Measurements from ENCODE around the gene PFN3. TPM values are rescaled to one million over a fixed set of nuclear protein-coding genes. Genes with fewer than 3 reads are reported as not detected.
A peak's percentile ranks its signal among the peaks of the same experiment; 100 is the strongest.

Gene PFN3
- total and polyA plus RNA-seq, 10 donors, result not detected

DNA sequence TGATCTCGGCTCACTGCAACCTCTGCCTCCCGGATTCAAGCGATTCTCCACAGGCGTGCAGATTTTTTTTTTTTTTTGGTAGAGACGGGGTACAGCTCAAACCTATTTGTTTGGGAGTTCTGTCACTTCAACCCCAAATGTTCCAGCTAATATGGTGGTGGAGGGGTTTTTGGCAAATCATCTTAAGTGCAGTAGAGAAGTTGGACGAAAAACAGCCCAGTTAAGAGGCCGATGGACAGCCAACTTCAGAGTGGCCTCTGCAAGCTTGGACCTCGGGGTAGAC is 45.4 kb upstream of the PFN3 start:
- peak overlapping the region in 7 of 8 donors; percentile 42 to 83 (median 58) for H3K4me3 ChIP-seq
- peaks cover 15 to 88% (median 51%) of the 10 kb centered on the region in 6 donors for H3K4me1 ChIP-seq
- peaks cover 0 to 34% (median 24%) of the 10 kb centered on the region in 6 donors for H3K36me3 ChIP-seq
- intact Hi-C loops (cut with DNase I; ENCODE audit: low total_unique reads), result no loop called here
- peak overlapping the region; percentile 14 to 88 (median 78) for H3K27ac ChIP-seq
- H3K9me3 ChIP-seq, result no peaks in the 10 kb centered on the region
- H3K27me3 ChIP-seq (replicated peaks in 1 of 7), result peaks cover 0 to 31% (median 0%) of the 10 kb centered on the region in 7 donors
- 6 to 9% (median 8%) methylated on average over 8 of the region's 8 CpGs for WGBS, 5 donors
- DNase-seq, result no peak
- TF ChIP-seq, protein P1, sequence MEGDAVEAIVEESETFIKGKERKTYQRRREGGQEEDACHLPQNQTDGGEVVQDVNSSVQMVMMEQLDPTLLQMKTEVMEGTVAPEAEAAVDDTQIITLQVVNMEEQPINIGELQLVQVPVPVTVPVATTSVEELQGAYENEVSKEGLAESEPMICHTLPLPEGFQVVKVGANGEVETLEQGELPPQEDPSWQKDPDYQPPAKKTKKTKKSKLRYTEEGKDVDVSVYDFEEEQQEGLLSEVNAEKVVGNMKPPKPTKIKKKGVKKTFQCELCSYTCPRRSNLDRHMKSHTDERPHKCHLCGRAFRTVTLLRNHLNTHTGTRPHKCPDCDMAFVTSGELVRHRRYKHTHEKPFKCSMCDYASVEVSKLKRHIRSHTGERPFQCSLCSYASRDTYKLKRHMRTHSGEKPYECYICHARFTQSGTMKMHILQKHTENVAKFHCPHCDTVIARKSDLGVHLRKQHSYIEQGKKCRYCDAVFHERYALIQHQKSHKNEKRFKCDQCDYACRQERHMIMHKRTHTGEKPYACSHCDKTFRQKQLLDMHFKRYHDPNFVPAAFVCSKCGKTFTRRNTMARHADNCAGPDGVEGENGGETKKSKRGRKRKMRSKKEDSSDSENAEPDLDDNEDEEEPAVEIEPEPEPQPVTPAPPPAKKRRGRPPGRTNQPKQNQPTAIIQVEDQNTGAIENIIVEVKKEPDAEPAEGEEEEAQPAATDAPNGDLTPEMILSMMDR (IDR thresholded peaks at IDR 0.05 in 8 of 11, conservative IDR thresholded peaks at IDR 0.05 in 3 of 11), result peak in 1 of 11 experiments; percentile 1
- no peak for TF ChIP-seq POLR2A (IDR thresholded peaks at IDR 0.05)

DNA sequence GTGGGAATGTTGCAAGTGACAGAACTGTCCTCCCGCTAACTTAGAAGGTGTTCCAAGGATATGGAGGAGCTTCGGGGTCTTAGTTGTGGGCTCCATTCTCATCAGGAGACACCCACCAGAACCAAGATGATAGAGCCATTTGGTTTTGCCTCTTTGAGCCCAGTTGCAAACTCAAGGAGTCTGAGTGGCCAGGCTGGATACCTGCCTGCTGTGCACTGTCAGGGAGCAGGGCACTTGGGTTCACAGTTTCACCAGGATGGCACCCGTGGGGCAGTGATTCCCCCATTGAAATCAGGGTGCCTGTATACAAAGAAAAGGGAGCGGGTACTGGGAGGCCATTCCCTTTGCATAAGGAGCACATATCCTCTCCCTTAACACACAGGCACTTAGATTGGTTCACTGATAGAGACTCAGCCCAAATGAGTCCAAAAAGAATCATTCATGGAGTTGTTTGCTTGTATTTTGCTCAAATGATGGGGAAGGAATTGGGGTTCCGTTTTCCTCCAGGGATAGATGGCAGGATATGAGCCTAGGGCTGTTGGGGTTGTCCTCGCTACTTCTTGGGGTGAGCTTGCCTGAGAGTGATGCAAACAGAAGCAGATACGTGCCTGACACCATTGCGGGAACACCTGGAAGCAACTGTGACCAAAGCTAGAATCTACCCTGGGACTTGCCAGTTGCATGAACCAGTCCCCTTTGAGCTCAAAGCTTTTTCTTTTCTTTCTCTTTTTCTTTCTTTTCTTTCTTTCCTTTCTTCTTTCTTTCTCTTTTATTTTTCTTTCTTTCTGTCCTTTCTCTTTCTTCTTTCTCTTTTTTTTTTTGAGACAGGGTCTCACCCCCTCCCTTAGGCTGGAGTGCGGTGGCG is 44.8 kb upstream of the PFN3 start:
- DNase-seq, result peak; percentile 71
- Histone ChIP-seq H3K4me1 (peaks cover 15 to 94% (median 54%) of the 10 kb centered on the region in 6 donors), H3K27ac (peak overlapping the region in 7 of 8 donors; percentile 67 to 88 (median 79)), H3K36me3 (peaks cover 0 to 40% (median 29%) of the 10 kb centered on the region in 6 donors), H3K27me3 (replicated peaks in 1 of 7) (peaks cover 0 to 25% (median 0%) of the 10 kb centered on the region in 7 donors), H3K4me3 (no peak overlapping the region), H3K9me3 (no peaks in the 10 kb centered on the region)
- TF ChIP-seq, protein P1 (IDR thresholded peaks at IDR 0.05 in 8 of 11, conservative IDR thresholded peaks at IDR 0.05 in 3 of 11), result peak in 1 of 11 experiments; percentile 2
- TF ChIP-seq POLR2AphosphoS5 (IDR thresholded peaks at IDR 0.05) (peak in 2 of 3 donors; percentile 32 to 58), POLR2A (IDR thresholded peaks at IDR 0.05) (no peak)
- intact Hi-C loops (cut with DNase I; ENCODE audit: low total_unique reads), result no loop called here
- WGBS, 5 donors, result 47 to 58% (median 51%) methylated on average over 9 to 10 of the region's 10 CpGs

DNA sequence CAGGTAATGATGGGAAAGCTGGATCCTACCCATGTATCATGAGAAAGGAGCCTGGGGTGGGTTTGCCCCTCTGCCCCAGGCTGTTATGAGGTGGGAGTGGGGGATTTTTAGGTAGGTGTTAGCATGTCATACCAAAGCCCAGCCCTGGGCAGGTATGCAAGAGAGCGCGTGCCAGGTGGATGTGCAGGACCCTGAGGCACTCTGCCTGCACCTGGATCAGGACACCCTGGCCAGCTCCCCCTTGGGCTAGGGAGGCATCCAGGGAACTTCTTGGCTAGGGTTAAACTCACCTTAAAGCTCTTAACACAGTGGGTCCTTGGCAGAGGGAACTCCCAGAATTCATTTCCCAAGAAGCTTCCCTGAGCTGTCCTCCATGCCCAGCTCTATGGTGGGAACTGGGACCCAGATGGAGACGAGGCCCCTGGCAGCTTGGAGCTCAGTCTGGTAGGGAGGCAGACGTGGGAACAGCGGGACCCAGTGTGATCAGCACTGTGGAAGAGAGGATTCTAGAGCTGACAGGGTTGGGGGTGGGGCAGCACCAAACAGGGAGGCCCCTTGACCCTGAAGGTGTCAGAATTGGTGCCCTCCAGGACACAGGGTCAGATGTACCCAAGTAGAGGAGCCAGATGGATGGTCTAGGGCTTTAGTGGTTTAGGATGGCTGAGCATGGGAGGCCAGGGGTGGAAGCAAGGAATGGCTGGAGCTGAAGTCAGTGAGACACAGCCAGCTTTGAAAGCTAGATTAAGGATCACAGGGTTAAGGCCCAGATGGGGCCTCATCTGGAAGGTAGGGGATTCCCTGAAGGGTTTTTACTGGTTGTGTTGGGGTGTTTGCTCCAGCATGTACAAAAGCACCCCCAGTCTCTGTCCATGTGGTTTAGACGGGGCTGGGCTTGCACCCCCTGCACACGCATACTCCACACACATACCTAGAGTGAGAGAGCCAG is 43.9 kb upstream of the PFN3 start:
- Histone ChIP-seq H3K4me1 (peaks cover 15 to 98% (median 54%) of the 10 kb centered on the region in 6 donors), H3K36me3 (peaks cover 0 to 49% (median 35%) of the 10 kb centered on the region in 6 donors), H3K9me3 (no peaks in the 10 kb centered on the region), H3K4me3 (no peak overlapping the region), H3K27ac (peak overlapping the region in 6 of 8 donors; percentile 5 to 88 (median 80)), H3K27me3 (replicated peaks in 1 of 7) (peaks cover 0 to 16% (median 0%) of the 10 kb centered on the region in 7 donors)
- WGBS, 5 donors, result 61 to 74% (median 72%) methylated on average over 7 of the region's 7 CpGs
- TF ChIP-seq POLR2AphosphoS5 (IDR thresholded peaks at IDR 0.05), result peak; percentile 54 to 63 (median 55)
- TF ChIP-seq POLR2A (IDR thresholded peaks at IDR 0.05), result no peak
- intact Hi-C loops (cut with DNase I; ENCODE audit: low total_unique reads), result no loop called here
- peak; percentile 78 for DNase-seq

DNA sequence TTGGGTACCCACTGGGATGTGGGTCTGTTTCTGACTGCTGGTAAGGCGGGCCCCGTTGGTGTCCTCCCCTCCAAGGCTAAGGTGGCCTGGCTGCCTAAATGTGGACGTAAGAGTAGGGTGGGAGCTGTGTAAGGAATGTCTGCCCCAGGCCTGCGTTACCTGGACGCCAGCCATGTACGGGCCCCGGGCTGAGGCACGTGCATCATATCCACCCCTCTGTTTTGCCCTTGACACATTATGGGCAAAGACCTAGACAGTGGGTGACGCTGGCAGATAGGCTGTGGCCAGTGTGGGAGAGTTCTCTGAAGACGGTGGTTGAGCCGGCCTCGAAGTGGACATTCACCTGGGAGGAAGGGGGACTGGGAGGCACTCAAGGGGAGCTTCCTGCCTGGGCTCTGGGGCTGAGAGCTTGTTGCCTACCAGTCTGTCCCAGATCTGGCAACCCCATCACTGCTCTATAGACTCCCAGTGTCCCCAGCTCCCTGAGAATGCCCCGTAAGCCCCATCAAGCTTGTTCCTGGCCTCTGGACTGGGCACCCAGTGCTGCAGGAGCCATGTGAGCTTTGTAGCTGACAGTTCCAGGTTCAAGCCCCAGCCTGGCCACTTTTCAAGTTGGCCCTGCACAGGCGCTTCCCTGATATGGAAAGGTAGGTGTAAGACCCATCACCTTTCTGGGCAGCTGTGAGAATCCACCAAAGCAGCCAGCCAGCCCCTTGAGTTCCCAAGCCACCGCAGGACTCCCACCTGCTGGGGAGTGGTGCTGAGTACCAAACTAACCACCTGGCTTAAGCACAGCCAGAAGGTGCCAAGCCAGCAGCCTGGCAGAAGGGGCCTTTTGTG is 42.9 kb upstream of the PFN3 start:
- H3K4me1 ChIP-seq, result peaks cover 15 to 98% (median 53%) of the 10 kb centered on the region in 6 donors

More for the DNA sequence above, 42.9 kb upstream of the PFN3 start:
- Histone ChIP-seq H3K36me3 (peaks cover under 1 to 59% (median 45%) of the 10 kb centered on the region in 6 donors), H3K27me3 (replicated peaks in 1 of 7) (peaks cover 0 to 13% (median 0%) of the 10 kb centered on the region in 7 donors), H3K27ac (peak overlapping the region in 3 of 8 donors; percentile 6 to 88 (median 86)), H3K9me3 (no peaks in the 10 kb centered on the region), H3K4me3 (no peak overlapping the region)
- 78 to 91% (median 84%) methylated on average over 13 to 15 of the region's 15 CpGs for WGBS, 5 donors
- peak; percentile 73 for DNase-seq
- TF ChIP-seq POLR2A (IDR thresholded peaks at IDR 0.05) (no peak), POLR2AphosphoS5 (IDR thresholded peaks at IDR 0.05) (peak in 2 of 3 donors; percentile 11 to 36)
- intact Hi-C loops (cut with DNase I; ENCODE audit: low total_unique reads), result no loop called here

All from spleen (tissue), 11 donors.